Right atrium auricular region (tissue), 2 donors: ENCODE data around the gene CPM. TPM values are rescaled to one million over a fixed set of nuclear protein-coding genes. Genes with fewer than 3 reads are reported as not detected.

Experiments used
- DNase-seq: peaks from one replicate; pipeline ENCODE4 v3.0.0-alpha.2; 2019; ENCODE audit warnings: low spot score
- H3K27ac ChIP-seq, 2 donors: fragments of 200-600 bp; sonication (generic); 1 replicate in 1 of 2; 2 replicates in 1 of 2; pipeline ENCODE4 v1.5.1; 2016 to 2019
- H3K27me3 ChIP-seq, 2 donors: fragments of 200-600 bp; sonication (generic); one replicate each; pipeline versions ENCODE4 v1.5.1 to v1.6.0; 2017 to 2019
- H3K36me3 ChIP-seq: fragments of 200-600 bp; sonication (generic); one replicate; pipeline ENCODE4 v1.5.1; 2016
- H3K4me1 ChIP-seq, 2 donors: fragments of 200-600 bp; sonication (generic); one replicate each; pipeline versions ENCODE4 v1.5.1 to v1.6.0; 2017 to 2019
- H3K4me3 ChIP-seq, 2 donors: fragments of 200-600 bp; sonication (generic); 1 replicate in 1 of 2; 2 replicates in 1 of 2; pipeline ENCODE4 v1.5.1; 2017 to 2019; ENCODE audit warnings: mild to moderate bottlenecking in 1 of 2, moderate library complexity in 1 of 2
- H3K9me3 ChIP-seq, 2 donors: fragments of 200-600 bp; sonication (generic); one replicate each; pipeline ENCODE4 v1.5.1; 2019
- total RNA-seq, 2 donors: library from RNA; depleted of rRNA; stranded (reverse); fragments of >200 nt; gene quantifications; one replicate each; pipeline ENCODE4 v1.1.0, GENCODE V29; 2016
- TF ChIP-seq, protein P1 (sequence below), 2 donors: fragments of 200-600 bp; sonication (generic); IDR thresholded peaks; one replicate each; pipeline ENCODE4 v1.5.1; 2019; ENCODE audit warnings: antibody characterized with exemption in 2 of 2

The CPM gene
- total RNA-seq, 2 donors from 2014 or later = 19.8 to 21.9 TPM

DNA sequence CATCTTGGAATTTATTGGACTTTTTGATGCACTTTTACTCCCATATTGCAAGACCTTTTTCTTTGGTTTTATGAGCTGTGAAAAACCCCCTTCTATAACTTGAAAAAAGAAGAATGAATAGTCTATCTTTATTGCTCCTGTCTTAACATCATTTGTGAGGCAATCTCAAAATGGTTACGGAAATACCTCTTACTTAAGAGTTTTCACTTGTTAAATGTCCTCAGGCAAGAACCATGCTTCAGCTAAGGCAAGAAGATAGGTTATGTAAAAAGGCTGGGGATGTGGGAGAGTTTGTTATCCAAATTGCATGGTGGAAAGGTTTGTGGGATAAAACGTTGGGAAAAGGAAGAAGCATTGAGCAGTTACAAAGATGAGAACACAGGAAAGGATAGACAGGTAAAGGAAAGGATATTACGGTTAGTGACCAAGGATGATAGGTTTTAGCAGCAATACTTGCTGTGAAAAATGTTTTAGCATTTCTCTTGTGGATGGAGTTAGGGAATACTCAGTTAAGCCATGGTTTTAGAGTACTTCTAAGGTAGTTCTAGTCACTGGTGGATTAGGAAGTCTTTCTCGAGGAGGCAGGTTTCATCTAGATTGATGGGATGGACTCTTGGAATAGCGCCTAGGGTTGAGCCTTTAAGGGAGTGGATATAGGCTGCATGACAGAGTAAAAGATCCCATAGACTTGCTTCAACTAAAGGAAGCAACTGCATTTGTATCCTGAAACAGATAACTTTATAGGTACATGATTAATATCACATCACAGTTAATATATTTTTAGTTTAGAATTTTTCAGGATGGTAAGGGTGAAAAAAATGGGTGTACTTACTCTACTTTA lies 94.7 kb downstream of the CPM start:
- DNase-seq = no peak
- H3K27me3 ChIP-seq = no peaks in the 10 kb centered on the region
- peaks cover 64% of the 10 kb centered on the region for H3K36me3 ChIP-seq
- H3K4me1 ChIP-seq = no peaks in the 10 kb centered on the region
- TF ChIP-seq, protein P1, sequence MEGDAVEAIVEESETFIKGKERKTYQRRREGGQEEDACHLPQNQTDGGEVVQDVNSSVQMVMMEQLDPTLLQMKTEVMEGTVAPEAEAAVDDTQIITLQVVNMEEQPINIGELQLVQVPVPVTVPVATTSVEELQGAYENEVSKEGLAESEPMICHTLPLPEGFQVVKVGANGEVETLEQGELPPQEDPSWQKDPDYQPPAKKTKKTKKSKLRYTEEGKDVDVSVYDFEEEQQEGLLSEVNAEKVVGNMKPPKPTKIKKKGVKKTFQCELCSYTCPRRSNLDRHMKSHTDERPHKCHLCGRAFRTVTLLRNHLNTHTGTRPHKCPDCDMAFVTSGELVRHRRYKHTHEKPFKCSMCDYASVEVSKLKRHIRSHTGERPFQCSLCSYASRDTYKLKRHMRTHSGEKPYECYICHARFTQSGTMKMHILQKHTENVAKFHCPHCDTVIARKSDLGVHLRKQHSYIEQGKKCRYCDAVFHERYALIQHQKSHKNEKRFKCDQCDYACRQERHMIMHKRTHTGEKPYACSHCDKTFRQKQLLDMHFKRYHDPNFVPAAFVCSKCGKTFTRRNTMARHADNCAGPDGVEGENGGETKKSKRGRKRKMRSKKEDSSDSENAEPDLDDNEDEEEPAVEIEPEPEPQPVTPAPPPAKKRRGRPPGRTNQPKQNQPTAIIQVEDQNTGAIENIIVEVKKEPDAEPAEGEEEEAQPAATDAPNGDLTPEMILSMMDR (IDR thresholded peaks at IDR 0.05) = no peak
- H3K4me3 ChIP-seq = no peak overlapping the region
- no peak overlapping the region for H3K27ac ChIP-seq
- no peaks in the 10 kb centered on the region for H3K9me3 ChIP-seq

DNA sequence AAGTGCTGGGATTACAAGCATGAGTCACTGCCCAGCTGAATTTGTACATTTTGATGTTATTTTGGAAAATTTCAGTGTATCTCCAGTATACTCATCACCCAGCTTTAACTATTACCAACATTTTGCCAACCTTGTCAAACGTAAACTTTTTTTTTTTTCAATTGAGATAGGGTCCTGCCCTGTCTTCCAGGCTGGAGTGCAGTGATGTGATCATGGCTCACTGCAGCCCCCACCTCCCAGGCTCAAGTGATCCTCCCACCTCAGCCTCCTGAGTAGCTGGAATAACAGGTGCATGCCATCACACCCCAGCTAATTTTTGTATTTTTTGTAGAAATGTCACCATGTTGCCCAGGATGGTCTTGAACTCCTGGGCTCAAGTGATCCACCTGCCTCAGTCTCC lies 95.8 kb downstream of the CPM start:
- peaks cover 65% of the 10 kb centered on the region for H3K36me3 ChIP-seq
- H3K4me1 ChIP-seq = no peaks in the 10 kb centered on the region

DNA sequence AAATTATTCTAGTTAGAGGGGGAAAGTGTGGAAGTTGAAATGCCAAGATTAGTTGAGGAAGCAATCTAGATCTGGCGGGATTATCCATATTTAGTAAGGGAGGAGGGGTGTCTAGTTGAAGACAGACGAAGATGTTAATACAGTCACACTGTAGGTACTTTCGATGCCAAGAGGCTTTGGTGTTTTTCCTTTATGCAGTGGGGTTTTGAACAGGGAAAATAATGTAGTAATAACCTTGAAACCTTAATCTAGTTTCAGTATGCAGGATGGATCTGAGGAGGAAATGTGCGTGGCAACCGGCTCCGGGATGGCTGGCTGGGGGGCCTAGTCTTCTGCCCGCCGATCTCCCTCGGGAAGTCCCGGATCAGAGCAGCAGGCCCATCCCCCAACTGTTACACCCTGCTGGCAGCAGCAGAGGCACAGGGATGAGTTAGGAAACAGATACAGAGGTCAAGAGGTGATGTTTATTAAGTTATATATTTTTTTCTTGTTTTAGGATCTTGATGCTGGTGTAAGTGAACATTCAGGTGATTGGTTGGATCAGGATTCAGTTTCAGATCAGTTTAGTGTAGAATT lies 97.5 kb downstream of the CPM start:
- H3K4me1 ChIP-seq = no peaks in the 10 kb centered on the region
- no peak overlapping the region for H3K27ac ChIP-seq
- H3K4me3 ChIP-seq = no peak overlapping the region
- no peaks in the 10 kb centered on the region for H3K9me3 ChIP-seq
- DNase-seq = no peak
- H3K27me3 ChIP-seq = no peaks in the 10 kb centered on the region
- TF ChIP-seq, protein P1 (IDR thresholded peaks at IDR 0.05) = no peak
- H3K36me3 ChIP-seq = peaks cover 62% of the 10 kb centered on the region

More for the DNA sequence above, 95.8 kb downstream of the CPM start:
- no peaks in the 10 kb centered on the region for H3K27me3 ChIP-seq
- H3K9me3 ChIP-seq = no peaks in the 10 kb centered on the region
- no peak overlapping the region for H3K27ac ChIP-seq
- TF ChIP-seq, protein P1 (IDR thresholded peaks at IDR 0.05) = no peak
- H3K4me3 ChIP-seq = no peak overlapping the region
- no peak for DNase-seq

DNA sequence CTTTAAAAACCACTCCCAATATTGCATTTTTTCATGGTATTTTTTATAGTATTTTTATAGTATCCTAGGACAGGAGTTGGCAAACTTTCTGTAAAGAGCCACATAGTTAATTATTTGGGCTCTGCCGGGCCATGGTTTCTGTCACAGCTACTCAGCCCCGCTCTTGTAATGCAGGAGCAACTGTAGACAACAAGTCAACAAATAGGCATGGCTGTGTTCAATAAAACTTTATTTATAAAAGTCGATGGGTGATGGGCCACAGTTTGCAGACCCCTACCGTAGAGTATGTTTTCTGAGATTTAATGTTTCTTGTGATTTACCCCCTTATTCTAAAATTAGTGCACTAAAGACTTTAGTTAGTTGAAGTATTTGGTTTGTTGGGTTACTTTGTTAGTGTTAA lies 99.5 kb downstream of the CPM start:
- no peaks in the 10 kb centered on the region for H3K27me3 ChIP-seq
- H3K36me3 ChIP-seq = peaks cover 50% of the 10 kb centered on the region

DNA sequence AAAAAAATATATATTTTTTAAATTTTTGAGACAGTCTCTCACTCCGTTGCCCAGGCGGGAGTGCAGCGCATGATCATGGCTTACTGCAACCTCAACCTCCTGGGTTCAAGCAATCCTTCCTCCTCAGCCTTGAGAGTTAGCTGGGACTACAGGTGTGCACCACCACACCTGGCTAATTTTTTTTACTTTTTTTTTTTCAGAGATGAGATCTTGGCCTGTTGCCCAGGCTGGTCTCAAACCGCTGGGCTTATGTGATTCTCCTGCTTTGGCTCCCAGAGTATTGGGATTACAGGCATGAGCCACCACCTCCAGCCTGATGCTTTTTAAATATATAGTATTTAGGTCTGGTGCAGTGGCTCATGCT lies 100.5 kb downstream of the CPM start:
- Histone ChIP-seq H3K9me3 (no peaks in the 10 kb centered on the region), H3K4me3 (no peak overlapping the region), H3K27me3 (no peaks in the 10 kb centered on the region), H3K27ac (no peak overlapping the region), H3K36me3 (peaks cover 51% of the 10 kb centered on the region), H3K4me1 (no peaks in the 10 kb centered on the region)
- TF ChIP-seq, protein P1 (IDR thresholded peaks at IDR 0.05) = no peak
- DNase-seq = no peak

More for the DNA sequence above, 99.5 kb downstream of the CPM start:
- Histone ChIP-seq H3K4me1 (no peaks in the 10 kb centered on the region), H3K27ac (no peak overlapping the region), H3K4me3 (no peak overlapping the region), H3K9me3 (no peaks in the 10 kb centered on the region)
- TF ChIP-seq, protein P1 (IDR thresholded peaks at IDR 0.05) = no peak
- no peak for DNase-seq
